Skin of body (tissue), 2 donors: ENCODE measurements around the gene ARMC9. TPM values are rescaled to one million over a fixed set of nuclear protein-coding genes. Genes with fewer than 3 reads are reported as not detected.

Source experiments
- DNase-seq: peaks from one replicate; lab custom pipeline; 2025; lab: John Stamatoyannopoulos, UW
- total RNA-seq: library from RNA; depleted of rRNA; stranded (reverse); fragments of >200 nt; gene quantifications from one replicate; pipeline ENCODE4 v1.2.3, GENCODE V29; 2014

ARMC9 gene
- total RNA-seq, 1 donor from 2014 or later, result 8.8 TPM

DNA sequence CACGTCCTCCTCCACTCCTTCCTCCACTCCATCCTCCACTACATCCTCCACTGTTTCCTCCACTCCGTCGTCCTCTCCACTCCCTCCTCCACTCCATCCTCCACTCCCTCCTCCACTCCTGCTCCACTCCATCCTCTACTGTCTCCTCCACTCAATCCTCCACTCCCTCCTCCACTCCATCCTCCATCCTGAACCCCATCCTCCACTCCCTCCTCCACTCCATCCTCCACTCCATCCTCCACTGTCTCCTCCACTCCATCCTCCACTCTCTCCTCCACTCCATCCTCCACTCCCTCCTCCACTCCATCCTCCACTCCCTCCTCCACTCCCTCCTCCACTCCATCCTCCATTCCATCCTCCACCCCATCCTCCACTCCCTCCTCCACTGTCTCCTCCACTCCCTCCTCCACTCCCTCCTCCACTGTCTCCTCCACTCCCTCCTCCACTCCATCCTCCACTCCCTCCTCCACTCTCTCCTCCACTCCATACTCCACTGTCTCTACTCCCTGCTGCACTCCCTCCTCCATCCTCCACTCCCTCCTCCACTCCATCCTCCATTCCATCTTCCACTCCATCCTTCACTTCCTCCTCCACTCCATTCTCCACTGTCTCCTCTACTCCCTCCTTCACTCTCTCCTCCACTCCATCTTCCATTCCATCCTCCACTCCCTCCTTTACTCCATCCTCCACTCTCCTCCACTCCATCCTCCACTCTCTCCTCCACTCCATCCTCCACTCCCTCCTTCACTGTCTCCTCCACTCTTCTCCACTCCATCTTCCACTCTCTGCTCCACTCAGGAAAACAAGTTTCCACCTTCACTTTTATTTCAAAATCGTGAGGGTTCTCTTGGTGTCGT lies 182.8 kb downstream of the ARMC9 start:
- DNase-seq, result no peak

DNA sequence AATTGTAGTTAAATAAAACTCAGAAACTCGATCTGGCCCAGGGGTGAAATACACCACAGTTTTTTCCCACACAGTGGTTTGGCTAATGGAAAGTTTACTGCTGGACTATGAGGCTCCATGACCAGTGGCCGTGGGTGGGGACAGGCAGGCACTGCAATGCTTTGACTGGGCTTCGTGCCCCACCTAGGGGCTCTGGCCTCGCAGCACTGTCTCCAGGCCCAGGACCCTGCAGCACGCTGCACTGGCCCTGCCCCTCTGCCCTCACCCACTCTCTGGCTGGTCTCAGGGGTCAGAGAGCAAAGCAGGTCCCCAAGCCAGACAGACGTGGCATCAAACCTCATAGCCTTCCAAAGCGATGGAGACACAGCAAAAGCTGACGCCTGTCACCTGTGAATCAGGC lies 183.7 kb downstream of the ARMC9 start:
- DNase-seq, result no peak

DNA sequence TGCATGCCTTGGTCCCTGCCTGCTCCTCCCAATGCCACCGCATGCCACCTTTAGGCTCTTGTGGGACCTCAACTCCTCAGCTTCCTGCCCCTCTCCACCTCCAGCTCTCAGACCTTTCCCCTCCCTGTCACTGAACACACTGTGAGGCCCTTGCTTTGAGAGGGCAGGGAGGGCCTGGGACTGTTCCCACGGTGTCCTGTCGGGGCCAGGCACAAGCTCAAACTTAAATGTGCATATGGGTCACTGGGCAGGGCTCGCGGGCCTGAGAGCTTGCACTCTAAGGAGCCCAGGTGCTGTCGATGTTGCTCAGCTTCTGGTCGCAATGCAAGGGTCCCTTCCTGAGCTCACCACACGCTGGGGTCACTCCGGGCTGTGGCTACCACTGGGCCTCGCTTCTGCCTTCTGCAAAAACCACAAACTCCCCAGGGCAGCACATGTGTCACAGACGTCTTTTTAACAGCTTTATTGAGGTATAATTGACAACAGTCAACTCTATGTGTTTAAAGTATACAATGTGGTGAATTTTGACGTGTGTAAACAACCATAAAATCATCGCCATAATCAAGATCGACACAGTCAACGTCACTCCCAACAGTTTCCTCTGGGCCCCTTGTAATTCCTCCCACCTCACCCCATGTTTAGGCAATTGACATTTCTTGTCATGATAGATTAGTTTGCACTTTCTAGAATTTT lies 185.1 kb downstream of the ARMC9 start:
- no peak for DNase-seq

DNA sequence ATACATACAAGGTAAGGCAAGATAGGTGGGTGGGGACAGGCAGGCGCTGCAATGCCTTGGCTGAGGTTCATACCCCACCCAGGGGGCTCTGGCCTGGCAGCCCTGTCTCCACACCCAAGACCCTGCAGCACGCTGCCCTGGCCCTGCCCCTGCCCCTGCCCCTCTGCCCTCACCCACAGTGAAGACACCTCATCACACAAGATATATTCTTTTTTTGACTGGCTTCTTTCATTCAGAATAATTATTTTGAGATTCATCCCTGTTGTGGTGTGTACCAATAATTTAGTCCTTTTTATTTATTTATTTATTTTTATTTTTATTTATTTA lies 185.6 kb downstream of the ARMC9 start:
- DNase-seq, result no peak

DNA sequence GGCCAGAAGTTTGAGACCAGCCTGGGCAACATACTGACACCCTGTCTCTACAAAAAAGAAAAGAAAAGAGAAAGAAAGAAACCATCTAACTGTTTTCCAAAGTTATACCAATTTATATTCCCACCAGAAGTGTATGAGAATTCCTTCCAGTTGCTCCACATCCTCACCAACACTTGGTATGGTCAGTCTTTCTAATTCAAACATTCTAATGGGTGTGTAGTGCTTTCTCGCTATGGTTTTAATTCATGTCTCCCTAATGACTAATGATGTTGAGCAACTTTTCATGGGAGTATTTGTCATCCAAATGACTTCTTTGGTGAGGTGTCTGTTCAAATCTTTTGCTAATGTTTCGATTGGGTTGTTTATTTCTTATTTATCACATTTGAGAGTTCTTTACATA lies 186.5 kb downstream of the ARMC9 start:
- no peak for DNase-seq

DNA sequence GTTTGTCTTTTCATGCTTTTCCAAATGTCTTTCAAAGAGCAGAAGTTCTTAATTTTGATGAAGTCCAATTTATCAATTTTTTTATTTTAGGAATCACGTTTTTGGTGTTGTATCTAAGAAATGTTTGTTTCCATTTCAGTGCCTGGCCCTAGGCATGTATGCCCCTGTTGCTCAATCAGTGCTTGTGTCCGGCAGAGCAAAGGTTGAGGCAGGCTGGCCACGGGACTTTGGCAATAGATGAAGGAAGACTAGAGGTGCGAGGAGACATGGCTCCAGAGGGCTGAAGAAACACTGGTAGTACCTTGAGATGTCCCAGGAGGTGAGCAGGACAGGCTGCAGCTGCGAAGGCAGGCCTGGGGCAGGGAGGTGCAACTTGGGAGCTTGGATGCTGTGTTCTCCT lies 187.0 kb downstream of the ARMC9 start:
- DNase-seq, result no peak

DNA sequence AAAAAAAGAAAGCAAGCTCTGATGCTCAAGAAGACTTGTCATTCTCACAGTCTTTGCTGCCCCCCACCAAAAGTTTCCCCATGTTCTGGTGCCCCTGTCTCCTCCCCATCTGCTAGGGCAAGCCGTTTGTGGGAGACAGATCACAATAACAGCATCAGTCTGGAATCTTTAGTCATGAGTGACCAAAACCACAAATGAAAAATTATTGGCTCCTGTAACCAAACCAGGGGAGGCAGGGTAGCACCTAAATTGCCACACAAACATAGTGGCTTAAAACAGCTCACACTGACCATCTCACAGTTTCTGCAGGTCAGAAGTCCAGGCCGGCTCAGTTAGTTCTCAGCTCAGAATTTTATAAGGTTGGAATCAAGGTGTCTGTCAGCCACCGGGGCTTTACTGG lies 188.0 kb downstream of the ARMC9 start:
- no peak for DNase-seq

DNA sequence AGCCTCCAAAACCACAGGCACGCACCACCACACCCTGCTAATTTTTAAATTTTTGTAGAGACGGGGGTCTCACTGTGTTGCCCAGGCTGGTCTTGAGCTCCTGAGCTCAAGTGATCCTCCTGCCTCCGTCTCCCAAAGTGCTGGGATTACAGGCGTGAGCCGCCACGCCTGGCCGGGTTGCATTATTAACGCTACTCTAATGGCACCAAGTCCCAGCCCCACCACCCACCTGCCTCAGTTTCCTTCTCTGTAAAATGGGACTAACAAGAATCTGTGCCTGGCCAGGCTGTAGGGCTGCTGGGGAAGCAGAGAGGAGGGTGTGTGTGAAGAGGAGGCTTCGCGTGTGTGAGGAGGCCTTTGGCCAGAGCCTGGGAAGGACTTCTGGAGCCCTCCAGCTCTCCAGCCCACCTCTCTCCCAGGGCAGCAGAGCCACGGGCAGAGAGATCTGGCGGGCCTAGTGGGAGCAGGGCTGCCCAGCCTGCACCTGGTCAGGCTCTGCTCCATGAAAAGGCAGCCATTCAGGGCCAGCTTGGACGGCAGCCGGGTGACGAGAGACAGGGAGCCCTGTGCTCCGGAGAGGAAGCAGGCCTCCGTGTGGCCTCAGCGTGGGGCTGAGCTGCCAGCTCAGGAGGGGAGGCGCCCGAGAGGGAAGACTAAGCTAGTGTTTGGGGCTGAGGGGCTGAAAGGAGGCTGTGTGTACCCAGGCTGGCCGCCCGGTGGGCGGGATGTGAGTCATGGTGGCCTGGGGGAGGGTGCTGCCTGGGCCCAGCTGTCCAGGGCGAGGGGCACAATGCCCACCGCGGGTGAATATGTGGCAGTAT lies 189.7 kb downstream of the ARMC9 start:
- DNase-seq, result peak; percentile 18

DNA sequence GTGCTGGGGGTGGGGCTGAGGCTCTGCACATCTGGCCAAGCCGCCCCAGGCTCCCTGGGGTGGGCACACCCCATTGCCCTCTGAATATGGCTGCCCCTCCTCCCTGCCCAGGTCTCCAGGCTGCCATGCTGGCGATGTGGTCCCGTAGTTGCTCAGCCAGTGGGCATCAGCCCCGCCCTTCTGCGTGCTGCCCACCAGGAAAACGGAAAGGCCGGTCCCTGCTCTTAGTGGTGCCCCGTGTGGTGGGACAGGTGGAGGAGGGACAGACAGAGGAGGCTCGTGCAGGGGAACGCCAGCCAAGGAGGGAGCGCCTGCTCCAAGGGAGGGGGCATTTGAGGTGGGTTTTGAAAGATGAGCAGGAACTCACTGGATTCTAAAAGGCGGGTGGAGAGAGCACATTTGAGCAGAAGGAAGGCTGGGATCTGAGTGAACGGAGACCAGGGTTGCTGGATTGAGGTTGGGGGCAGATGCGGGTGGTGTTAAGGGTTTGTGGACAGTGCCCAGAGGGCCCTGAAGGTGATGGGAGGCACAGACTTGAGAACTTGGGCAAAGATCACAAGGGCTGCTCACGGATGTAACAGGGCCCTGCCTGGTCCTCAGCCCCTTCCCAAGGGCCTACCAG lies 190.4 kb downstream of the ARMC9 start:
- no peak for DNase-seq

DNA sequence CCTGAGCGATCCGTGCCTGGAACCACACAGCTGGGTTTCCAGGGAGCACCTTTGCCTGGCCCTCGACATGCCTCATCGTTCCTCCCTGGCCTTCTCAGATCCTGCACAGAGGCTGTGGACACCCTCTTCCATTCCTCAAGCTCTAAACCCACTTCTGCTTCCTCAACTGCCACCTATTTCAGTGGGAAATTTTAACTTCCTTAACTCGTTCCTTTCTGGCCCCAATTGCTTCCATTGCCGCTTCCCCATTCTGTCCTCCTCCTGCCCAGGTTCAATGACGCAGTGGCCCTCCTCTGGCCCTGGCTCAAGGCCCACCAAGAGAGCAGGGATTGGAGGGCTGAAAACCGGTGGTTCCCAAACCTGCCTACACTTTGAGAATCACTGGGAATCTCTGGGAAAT lies 192.2 kb downstream of the ARMC9 start:
- DNase-seq, result no peak

DNA sequence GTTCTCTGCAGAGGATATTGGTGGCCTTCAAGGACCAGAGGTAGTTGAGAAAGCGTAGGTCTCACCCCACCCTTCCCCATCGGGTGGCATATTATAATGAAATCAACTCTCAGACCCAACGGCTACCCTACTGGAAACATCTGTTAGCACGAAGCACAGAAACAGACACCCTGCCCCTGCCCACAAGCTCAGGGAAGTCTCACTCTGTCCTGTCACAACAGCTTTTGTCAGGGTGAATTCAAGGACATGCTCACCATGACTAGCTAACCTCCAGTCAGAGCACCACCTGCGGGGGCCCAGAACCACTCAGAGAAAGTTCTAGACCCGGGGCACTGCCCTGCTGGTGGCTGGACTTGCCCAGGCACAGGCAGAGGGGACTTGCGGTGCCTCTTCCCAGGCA lies 193.6 kb downstream of the ARMC9 start:
- DNase-seq, result no peak

DNA sequence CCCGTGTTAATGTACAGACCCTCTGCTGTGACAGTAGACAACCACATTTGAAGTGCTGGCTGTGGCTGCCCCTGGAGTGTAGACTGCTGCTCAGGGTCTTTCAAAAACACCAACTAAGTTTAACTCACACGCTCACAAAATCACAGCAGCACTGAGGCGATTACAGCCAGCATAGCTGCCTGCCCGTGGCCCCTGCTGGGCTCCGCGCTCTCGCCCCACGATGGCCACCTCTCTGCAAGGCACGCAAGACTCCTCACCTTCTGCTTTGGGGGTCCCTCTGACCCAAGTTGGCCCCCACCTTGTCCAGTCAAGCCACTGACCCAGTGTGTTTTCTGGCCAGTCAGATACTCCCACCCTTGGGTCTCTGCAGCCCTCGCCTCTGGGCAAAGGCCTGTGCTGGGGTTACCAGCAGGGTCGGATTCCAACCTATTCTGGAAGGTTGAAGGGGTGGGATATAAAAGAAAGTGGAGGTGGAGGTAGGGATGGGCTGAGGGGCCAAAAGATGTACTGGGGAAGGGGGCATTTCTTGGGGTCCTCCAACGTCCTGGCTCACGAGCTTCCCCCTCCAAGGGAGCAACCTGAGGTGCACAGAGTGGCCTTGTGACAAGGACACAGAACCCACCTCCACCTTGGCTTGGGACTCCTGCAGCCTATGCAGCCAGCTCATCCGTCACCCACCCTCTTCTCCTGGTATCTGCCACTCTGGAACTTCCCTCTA lies 194.2 kb downstream of the ARMC9 start:
- DNase-seq, result no peak

DNA sequence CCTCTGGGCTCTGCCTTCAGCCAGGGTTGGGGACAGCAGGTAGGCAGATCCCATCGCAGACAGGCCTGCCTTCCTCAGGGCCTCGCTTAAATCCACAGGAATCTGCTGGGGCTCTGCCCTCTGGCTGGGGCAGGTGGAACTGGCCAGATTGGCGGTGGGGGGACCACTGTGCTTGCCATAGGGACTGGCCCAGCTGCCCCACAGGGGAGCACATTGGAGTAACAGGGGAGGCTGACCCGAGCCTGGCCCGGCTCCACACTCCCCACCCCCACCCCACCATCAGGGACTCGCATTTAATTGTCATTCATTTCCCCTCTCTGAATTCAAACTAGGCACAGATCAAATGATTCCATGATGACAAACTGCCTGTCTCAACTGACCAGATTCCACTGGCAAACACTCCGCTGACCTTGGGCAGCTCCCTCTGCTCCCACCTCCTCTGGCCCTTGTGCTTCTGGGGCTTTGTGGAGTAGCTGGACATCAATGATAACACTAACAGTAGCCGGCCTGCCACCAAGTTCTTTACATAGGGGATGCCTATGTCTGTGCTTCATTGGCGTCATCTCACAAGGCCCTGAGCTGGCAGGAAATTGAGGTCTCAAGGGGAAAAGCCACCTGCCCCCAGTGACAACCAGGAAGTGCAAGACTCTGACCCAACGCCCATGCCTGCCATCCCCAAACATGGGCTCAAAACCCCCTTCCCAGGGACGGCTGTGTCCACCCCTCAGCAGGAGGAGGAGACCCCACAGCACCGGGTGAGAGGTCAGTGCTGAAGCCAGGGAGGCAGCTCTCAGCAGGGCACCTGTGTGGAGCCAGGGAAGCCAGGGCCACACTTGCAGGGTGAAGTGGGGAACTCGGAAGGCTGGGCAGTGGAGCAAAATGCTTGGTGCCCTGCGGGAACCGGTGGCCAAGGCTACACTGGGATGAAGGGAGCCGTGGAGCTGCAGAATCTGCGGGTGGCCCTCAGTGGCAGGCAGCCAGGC lies 195.0 kb downstream of the ARMC9 start:
- no peak for DNase-seq

DNA sequence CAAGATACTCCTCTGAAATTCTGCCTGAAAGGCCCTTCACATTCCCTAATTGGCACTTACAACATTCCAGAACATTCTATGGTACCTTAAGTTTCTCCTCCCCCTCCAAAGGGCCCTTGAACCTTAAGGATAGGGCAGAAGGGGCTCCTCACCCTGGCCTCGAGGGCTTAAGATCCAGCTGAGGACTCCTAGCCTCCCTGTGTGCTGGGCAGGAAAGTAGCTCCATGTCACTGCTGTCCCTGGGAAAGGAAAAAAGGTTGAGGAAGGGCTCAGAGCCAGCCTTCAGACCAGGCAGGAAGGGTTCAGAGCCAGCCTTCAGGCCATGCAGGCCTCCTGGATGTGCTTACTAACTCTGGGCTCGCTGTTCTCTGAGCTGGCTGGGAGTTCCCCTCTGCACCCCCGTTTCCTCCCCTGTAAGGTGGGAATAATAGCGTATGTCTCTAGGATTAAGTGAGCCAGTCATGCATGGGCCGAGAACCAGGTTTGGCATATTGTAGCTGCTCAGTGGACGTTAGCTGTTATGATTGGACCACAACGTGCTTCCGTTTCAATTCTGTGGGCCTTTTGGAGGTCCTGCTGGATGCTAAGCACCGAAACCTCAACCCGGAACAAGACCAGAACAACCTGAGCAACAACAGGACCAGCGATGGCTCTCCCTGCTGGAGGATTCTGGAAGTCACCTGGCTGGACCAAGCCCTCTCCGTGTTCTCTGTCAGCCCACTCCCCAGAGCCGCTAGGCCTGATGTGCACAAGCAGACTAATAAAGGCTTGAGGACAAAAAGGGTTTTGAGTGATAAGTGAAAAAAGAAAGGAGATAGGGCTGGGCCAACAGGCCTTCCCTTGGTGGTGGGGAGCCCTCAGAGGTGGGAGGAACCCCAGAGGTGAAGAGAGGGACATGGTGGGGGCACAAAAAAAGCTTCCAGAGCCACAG lies 196.0 kb downstream of the ARMC9 start:
- DNase-seq, result no peak

DNA sequence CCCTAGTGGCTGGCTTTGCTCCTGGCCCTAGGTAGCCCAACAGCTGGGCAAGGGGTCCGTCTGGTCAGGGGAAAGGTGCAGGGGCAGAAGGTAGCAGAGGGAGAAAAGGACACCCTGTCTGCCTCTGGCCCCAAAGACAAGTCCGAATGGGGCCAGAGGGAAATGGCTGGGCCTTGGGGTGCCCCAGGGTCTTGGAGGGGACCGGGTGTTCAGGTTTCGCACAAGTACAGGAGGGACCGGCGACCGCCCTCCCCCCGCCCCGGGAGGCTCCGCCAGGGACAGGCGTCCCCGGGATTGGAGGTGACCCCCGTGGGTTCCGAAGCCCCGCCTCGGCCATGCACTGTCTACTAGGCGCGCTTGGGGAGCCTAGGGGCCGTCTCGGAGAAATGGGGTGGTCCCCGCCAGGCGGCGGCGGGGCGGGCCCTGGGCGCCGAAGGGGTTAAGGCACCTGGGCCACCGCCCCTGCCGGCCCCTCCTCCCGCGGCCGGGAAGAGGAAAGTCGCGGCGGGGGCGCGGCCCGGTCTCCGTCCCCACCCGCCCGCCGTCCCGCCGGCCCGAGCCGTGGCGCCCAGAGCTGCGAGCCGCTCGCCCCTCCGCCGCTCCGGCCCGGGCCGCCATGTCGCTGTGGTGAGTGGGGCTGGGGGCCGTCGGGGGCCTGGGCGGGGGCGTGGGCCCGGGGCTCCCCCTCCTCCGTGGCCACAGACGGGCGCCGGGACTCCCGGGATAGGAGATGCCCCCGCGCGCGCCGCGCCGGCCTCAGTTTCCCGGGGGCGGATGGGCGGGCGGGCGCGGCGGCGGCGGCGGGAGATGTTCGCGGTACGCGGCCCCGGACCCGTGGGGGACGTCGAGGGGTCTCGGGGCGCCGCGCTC lies 197.0 kb downstream of the ARMC9 start, which contains the start of gene B3GNT7:
Gene B3GNT7 (plus strand): TSS at position 523 of the 870 bp plus-strand sequence. CDS start 94 bp downstream, at position 617.
- DNase-seq, result no peak

DNA sequence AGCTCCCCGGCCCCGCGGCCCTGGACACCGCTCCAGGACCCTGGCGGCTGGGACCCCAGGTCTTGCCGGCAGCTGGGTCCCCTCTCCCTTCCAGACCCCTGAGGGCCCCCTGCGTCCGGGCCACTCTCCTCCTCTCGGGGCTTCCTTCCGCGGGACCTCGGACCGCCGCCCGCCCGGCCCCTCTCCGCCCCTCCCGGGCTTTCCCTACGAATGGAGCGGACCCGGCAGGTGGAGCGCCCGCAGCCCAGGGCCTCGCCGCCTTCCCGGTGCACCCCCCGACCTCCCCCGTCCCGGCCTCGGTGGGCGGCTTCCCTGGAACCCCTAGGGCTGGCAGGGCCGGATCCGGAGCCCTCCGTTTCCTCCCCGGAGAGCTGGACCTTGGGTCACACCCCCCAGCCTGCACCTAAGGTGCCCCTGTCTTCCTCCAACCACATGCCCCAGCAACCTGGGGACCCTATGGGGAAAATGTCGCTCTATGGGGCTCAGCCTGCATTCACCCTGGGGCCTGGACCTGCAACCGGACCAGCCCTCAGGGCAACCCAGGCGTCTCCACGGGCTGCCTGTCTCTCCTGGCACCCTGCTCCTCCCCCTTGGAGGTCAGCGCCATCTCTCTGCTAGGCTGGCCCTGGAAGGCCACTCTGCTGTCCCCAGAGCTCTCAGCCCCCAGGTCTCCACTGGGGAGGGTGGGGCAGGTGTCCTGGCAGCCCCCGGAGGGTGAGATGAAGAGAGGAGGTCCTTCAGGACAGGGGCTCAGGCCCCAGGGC lies 197.8 kb downstream of the ARMC9 start:
- no peak for DNase-seq
